DOHH2 (cell line): Measurements from ENCODE around the gene MAP4K2.
"Not testable (repeated sequence)": the region's sequence is repeated elsewhere in the genome, so short reads cannot be mapped to it uniquely, and the experiment has no call there.

ENCODE experiments used
- H3F3A ChIP-seq: fragments of 200-600 bp; sonication (generic), shearing (Covaris generic); 2 replicates; pipeline ENCODE4 v1.6.0; 2016; ENCODE audit warnings: antibody characterized with exemption, mild to moderate bottlenecking; ENCODE audit not compliant: control insufficient read depth, insufficient read depth
- H3K27ac ChIP-seq: fragments of 200-600 bp; sonication (generic); 2 replicates; pipeline ENCODE4 v1.5.1; 2014; ENCODE audit warnings: low read depth, mild to moderate bottlenecking, low read length, moderate library complexity
- H3K27me3 ChIP-seq: fragments of 200-600 bp; sonication (generic); 2 replicates; pipeline ENCODE4 v1.6.1; 2014; ENCODE audit warnings: mild to moderate bottlenecking, low read length, mixed read lengths; ENCODE audit not compliant: control insufficient read depth
- H3K36me3 ChIP-seq: fragments of 200-600 bp; sonication (generic); 2 replicates; pipeline ENCODE4 v1.6.1; 2014; ENCODE audit warnings: mild to moderate bottlenecking, low read length, moderate library complexity, mixed read lengths; ENCODE audit not compliant: control insufficient read depth
- H3K4me1 ChIP-seq: fragments of 200-600 bp; sonication (generic); 2 replicates; pipeline ENCODE4 v1.6.1; 2014; ENCODE audit warnings: mild to moderate bottlenecking, low read length, mixed read lengths; ENCODE audit not compliant: control insufficient read depth
- H3K4me2 ChIP-seq: fragments of 200-600 bp; sonication (generic); 2 replicates; pipeline ENCODE4 v1.6.0; 2014; ENCODE audit warnings: mild to moderate bottlenecking, low read length, moderate library complexity
- H3K4me3 ChIP-seq: fragments of 200-600 bp; sonication (generic); 2 replicates; pipeline ENCODE4 v1.5.1; 2014; ENCODE audit warnings: mild to moderate bottlenecking, low read length, mixed read lengths
- H3K79me2 ChIP-seq: fragments of 200-600 bp; sonication (generic); 2 replicates; pipeline ENCODE4 v1.6.1; 2014; ENCODE audit warnings: mild to moderate bottlenecking, low read length, mixed read lengths; ENCODE audit not compliant: control insufficient read depth
- H3K9me2 ChIP-seq: fragments of 200-600 bp; sonication (generic); replicated peaks from 2 replicates; pipeline ENCODE4 v1.6.1; 2014; ENCODE audit warnings: mild to moderate bottlenecking, low read length, mixed read lengths; ENCODE audit not compliant: control insufficient read depth
- H3K9me3 ChIP-seq: fragments of 200-600 bp; sonication (generic); 2 replicates; pipeline ENCODE4 v1.6.1; 2014; ENCODE audit warnings: antibody characterized with exemption, low read length, mixed read lengths; ENCODE audit not compliant: control insufficient read depth, insufficient read depth
- H4K20me1 ChIP-seq: fragments of 200-600 bp; sonication (generic); 2 replicates; pipeline ENCODE4 v1.6.0; 2014; ENCODE audit warnings: low read depth, mild to moderate bottlenecking, antibody characterized with exemption, low read length, moderate library complexity; ENCODE audit not compliant: control insufficient read depth, insufficient read depth
- EZH2phosphoT487 ChIP-seq: fragments of 200-600 bp; sonication (generic); IDR thresholded peaks from 2 replicates; pipeline ENCODE4 v1.6.1; 2017; ENCODE audit warnings: borderline replicate concordance, mild to moderate bottlenecking, antibody characterized with exemption, low read length, moderate library complexity, mixed read lengths
- TF ChIP-seq, protein P1 (sequence below): fragments of 200-600 bp; sonication (generic); IDR thresholded peaks from one replicate; pipeline ENCODE4 v1.5.1; 2014; ENCODE audit warnings: antibody characterized with exemption, mild to moderate bottlenecking, low read depth, low read length; ENCODE audit not compliant: poor library complexity, severe bottlenecking

The MAP4K2 gene

DNA sequence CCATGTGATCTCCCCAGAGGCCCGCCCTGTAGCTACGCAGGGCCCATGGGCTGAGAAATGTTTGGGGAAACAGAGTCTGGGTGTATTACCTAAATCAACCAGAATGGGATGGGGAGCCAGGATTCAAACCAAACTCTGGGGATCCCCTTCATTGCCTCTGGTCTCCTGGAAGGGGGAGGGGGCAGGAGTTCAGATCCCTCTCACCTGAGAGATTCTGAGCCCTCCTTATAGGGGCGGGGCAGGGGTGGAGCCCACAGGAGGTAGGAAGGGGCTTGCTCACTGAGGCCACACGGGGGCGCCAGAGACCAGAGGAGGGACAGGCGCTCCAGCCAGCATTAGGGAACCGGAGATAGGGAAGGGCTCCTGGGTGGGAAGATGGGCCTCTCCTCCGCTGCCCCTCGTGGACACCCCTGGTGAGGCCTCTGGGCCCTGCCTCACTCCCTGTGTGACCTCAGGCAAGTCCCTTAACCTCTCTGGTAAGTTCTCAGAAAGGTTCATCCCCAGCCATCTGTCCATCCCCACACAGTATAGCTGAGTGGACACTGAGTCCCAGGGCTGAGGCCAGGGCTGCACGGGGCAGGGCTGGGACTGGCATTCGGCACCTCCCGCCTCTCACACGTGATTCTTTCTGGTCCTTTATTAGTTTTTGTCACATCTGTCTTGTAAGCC is 44.1 kb upstream of the MAP4K2 start:
- Histone ChIP-seq H3K27ac (peak overlapping the region; percentile 98), H3K4me2 (peak overlapping the region; percentile 57), H3K36me3 (peaks cover 10% of the 10 kb centered on the region), H3K4me3 (peak overlapping the region; percentile 9), H3K27me3 (no peaks in the 10 kb centered on the region), H3K9me2 (no peaks in the 10 kb centered on the region), H3K79me2 (no peaks in the 10 kb centered on the region), H3K9me3 (no peaks in the 10 kb centered on the region), H3F3A (peaks cover 51% of the 10 kb centered on the region), H3K4me1 (peaks cover 71% of the 10 kb centered on the region), H4K20me1 (no peaks in the 10 kb centered on the region)
- TF ChIP-seq EZH2phosphoT487, result no peak
- TF ChIP-seq, protein P1, sequence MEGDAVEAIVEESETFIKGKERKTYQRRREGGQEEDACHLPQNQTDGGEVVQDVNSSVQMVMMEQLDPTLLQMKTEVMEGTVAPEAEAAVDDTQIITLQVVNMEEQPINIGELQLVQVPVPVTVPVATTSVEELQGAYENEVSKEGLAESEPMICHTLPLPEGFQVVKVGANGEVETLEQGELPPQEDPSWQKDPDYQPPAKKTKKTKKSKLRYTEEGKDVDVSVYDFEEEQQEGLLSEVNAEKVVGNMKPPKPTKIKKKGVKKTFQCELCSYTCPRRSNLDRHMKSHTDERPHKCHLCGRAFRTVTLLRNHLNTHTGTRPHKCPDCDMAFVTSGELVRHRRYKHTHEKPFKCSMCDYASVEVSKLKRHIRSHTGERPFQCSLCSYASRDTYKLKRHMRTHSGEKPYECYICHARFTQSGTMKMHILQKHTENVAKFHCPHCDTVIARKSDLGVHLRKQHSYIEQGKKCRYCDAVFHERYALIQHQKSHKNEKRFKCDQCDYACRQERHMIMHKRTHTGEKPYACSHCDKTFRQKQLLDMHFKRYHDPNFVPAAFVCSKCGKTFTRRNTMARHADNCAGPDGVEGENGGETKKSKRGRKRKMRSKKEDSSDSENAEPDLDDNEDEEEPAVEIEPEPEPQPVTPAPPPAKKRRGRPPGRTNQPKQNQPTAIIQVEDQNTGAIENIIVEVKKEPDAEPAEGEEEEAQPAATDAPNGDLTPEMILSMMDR, result peak; percentile 95

DNA sequence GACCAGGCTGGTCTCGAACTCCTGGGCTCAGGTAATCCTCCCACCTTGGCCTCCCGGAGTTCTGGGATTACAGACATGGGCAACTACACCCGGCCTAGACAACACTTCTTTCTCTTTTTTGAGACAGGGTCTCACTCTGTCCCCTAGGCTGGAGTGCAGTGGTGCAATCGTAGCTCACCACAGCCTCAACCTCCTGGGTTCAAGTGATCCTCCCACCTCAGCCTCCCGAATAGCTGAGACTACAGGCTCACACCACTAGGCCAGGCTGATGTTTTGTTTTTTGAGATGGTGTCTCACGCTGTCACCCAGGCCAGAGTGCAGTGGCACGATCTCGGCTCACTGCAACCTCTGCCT is 42.7 kb upstream of the MAP4K2 start:
- H3K9me2 ChIP-seq, H4K20me1 ChIP-seq, H3K9me3 ChIP-seq, H3K27ac ChIP-seq, H3K4me2 ChIP-seq, H3K36me3 ChIP-seq, H3K27me3 ChIP-seq, H3K4me3 ChIP-seq, H3K79me2 ChIP-seq: not testable (repeated sequence)
- peaks cover 40% of the 10 kb centered on the region for H3F3A ChIP-seq
- peaks cover 57% of the 10 kb centered on the region for H3K4me1 ChIP-seq

DNA sequence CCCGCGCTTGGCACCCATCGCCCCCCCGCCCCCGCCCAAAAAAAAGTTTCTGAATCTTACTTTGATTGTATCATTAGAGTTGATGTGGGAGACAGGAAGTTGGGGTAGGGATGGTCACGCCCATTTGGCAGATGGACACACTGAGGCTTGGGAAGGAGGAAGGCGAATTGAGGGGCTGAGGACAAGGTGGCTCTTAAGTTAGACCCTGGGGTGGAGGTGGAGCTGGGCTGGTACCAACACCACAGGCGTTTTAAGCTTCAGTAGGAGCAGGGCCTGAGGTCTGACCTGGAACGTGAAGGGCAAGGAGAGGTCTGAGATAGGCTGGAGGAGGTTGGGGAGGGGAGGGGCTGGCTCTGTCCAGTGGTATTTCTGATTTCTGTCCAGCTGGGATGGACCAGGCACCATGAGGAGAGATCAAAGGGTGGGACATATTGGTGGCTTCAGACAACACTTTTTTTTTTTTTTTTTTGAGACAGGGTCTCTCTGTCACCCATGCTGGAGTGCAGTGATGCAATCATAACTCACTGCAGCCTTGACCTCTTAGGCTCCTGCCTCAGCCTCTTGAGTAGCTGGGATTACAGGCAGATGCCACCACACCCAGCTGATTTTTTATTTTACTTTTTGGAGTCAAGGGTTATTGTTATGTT is 42.2 kb upstream of the MAP4K2 start:
- H3K9me2 ChIP-seq, result no peaks in the 10 kb centered on the region
- H3K36me3 ChIP-seq, result 0 out of 2 replicates have a peak, but pooled peaks cover 2% of the 10 kb centered on the region
- peaks cover 53% of the 10 kb centered on the region for H3K4me1 ChIP-seq
- H3K79me2 ChIP-seq, result no peaks in the 10 kb centered on the region
- no peaks in the 10 kb centered on the region for H3K9me3 ChIP-seq
- no peak for TF ChIP-seq EZH2phosphoT487
- TF ChIP-seq, protein P1, result no peak
- peak overlapping the region; percentile 71 for H3K4me2 ChIP-seq
- H4K20me1 ChIP-seq, result no peaks in the 10 kb centered on the region
- H3K4me3 ChIP-seq, result peak overlapping the region; percentile 76
- H3K27ac ChIP-seq, result no peak overlapping the region
- H3F3A ChIP-seq, result peaks cover 38% of the 10 kb centered on the region
- H3K27me3 ChIP-seq, result no peaks in the 10 kb centered on the region

DNA sequence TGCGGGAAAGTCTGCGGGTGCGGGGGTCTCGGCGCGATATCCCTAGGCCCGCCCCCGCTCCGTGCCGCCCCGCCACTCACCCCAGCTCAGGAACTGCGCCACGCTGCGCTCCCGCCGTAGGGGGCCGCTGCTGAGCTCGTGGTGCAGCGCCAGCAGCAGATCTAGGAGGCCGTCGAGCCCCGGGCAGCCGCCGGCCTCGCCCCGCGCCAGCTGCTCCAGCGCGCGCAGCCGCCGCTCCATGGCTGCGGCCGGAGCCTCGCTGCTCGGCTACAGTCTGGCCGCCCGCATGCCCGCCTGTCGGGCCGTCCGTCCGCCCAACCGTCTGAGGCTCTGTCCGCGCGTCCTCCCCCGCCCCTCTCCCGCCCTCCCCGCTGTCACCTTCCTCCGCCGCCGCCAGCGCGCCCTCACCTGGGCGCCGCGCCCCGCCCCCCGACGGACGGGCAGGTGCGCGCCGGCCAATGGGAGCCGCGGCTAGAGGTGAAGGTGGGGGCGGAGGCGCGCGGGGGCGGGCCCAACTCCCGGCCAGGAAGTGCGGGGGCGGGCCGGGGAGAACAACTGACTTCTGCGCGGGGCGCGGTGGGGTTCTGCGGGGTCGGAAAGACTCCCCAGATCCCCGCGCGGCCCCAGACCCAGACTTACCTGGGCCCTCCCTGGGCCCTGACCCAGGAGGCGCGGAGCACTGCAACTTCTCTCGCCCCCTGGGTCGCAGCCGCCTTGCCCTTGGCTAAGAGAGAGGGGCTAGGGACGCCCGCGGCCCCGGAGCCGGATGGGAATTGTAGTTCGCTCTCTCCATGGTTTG is 41.5 kb upstream of the MAP4K2 start, which contains the start of gene CDC42BPG:
TSS of gene CDC42BPG (minus strand) at position 324 of the 799 bp plus-strand sequence. CDS start at position 240, 84 bp downstream.
- H3F3A ChIP-seq, result peaks cover 32% of the 10 kb centered on the region
- peak within 1 kb of the TSS; percentile 71 for H3K4me2 ChIP-seq
- H3K4me1 ChIP-seq, result peaks cover 45% of the 10 kb centered on the region
- no peak within 1 kb of the TSS for H3K27ac ChIP-seq
- no peaks in the 10 kb centered on the region for H4K20me1 ChIP-seq
- H3K9me2 ChIP-seq, result no peaks in the 10 kb centered on the region
- no peaks in the 10 kb centered on the region for H3K27me3 ChIP-seq
- no peaks in the 10 kb centered on the region for H3K9me3 ChIP-seq
- peak within 1 kb of the TSS; percentile 76 for H3K4me3 ChIP-seq
- TF ChIP-seq EZH2phosphoT487, result no peak
- TF ChIP-seq, protein P1, result peak; percentile 74
- H3K36me3 ChIP-seq, result no peaks in the 10 kb centered on the region
- H3K79me2 ChIP-seq, result no peaks in the 10 kb centered on the region
